Ascending aorta (tissue), 2 donors: Measurements from ENCODE around the gene ERBB3. TPM values are rescaled to one million over a fixed set of nuclear protein-coding genes. Genes with fewer than 3 reads are reported as not detected.
A peak's percentile ranks its signal among the peaks of the same experiment; 100 is the strongest.

Source experiments
- DNase-seq, 2 donors: peaks; one replicate each; pipeline ENCODE4 v3.0.0-alpha.2; 2019; ENCODE audit warnings: low spot score in 2 of 2
- H3K27ac ChIP-seq, 2 donors: fragments of 200-600 bp; sonication (generic); one replicate each; pipeline ENCODE4 v1.5.1; 2016 to 2017; ENCODE audit warnings: mild to moderate bottlenecking in 1 of 2
- H3K27me3 ChIP-seq: fragments of 200-600 bp; sonication (generic); one replicate; pipeline ENCODE4 v1.5.1; 2017
- H3K36me3 ChIP-seq, 2 donors: fragments of 200-600 bp; sonication (generic); one replicate each; pipeline ENCODE4 v1.5.1; 2016
- H3K4me1 ChIP-seq, 2 donors: fragments of 200-600 bp; sonication (generic); one replicate each; pipeline ENCODE4 v1.5.1; 2016 to 2017; ENCODE audit warnings: mild to moderate bottlenecking in 1 of 2
- H3K4me3 ChIP-seq, 2 donors: fragments of 200-600 bp; sonication (generic); one replicate each; pipeline ENCODE4 v1.5.1; 2016 to 2017; ENCODE audit warnings: mild to moderate bottlenecking in 1 of 2
- H3K9me3 ChIP-seq, 2 donors: fragments of 200-600 bp; sonication (generic); one replicate each; pipeline ENCODE4 v1.5.1; 2016
- CTCF ChIP-seq, 3 experiments: fragments of 200-600 bp in 2 of 3; fragments of 450-650 bp in 1 of 3; sonication (generic) in 2 of 3; IDR thresholded peaks; one replicate each; pipeline ENCODE4 v1.5.1; 2016 to 2019; ENCODE audit warnings: antibody characterized with exemption in 3 of 3, mild to moderate bottlenecking in 1 of 3, moderate library complexity in 1 of 3
- intact Hi-C: fragments of 100-400 bp; cut with DNase I; formaldehyde crosslinking; loops from one replicate; pipeline ENCODE4 v1.15.1; 2023
- total RNA-seq: library from RNA; depleted of rRNA; stranded (reverse); fragments of >200 nt; gene quantifications from one replicate; pipeline ENCODE4 v1.1.0, GENCODE V29; 2016

The ERBB3 gene
- total RNA-seq, result 3.2 TPM

DNA sequence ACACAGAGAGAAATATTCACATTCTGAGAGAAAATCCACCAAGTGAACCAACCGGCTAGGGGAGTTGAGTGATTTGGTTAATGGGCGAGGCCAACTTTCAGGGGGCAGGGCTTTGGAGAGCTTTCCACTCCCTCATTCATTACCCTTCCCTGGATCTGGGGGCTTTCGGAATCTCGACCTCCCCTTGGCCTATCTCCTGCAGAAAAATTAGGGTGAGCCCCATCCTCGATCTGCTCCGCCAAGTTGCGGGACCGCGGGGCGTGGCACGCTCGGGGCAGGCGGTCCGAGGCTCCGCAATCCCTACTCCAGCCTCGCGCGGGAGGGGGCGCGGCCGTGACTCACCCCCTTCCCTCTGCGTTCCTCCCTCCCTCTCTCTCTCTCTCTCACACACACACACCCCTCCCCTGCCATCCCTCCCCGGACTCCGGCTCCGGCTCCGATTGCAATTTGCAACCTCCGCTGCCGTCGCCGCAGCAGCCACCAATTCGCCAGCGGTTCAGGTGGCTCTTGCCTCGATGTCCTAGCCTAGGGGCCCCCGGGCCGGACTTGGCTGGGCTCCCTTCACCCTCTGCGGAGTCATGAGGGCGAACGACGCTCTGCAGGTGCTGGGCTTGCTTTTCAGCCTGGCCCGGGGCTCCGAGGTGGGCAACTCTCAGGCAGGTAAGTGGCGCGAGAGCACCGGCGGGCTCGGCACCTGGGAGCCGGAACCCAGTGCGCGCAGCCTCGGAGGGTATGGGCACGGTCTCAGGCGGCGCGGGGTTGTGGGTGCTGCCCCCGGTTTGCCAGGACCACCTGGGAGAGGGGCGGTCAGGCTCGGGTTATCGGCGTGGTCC, at the start of gene ERBB3:
ERBB3 (plus strand) TSS at position 443 of the 833 bp plus-strand sequence; CDS start at position 579, 136 bp downstream.
- DNase-seq, result peak; percentile 31 to 91
- Histone ChIP-seq H3K9me3 (no peaks in the 10 kb centered on the region), H3K4me3 (peak within 1 kb of the TSS; percentile 72 to 86), H3K27ac (peak within 1 kb of the TSS; percentile 75 to 81), H3K4me1 (peaks cover 5 to 7% of the 10 kb centered on the region in 2 donors), H3K36me3 (no peaks in the 10 kb centered on the region), H3K27me3 (no peaks in the 10 kb centered on the region)
- intact Hi-C loops, result loop anchor here (1.0 to 5.0 kb wide), 3 partner anchors 24 to 73 kb away; partner anchors contain the start of genes PA2G4, RPL41 and ZC3H10
- peak in 1 of 3 experiments; percentile 17 for TF ChIP-seq CTCF (IDR thresholded peaks at IDR 0.05)

- TF ChIP-seq CTCF (IDR thresholded peaks at IDR 0.05), result no peak
- Histone ChIP-seq H3K9me3 (no peaks in the 10 kb centered on the region), H3K4me1 (no peaks in the 10 kb centered on the region), H3K27ac (no peak overlapping the region), H3K4me3 (no peak overlapping the region), H3K36me3 (peaks cover 48 to 54% of the 10 kb centered on the region in 2 donors), H3K27me3 (no peaks in the 10 kb centered on the region)
- intact Hi-C loops, result no loop called here
- no peak for DNase-seq
Observed at GRCh38 chr12:56031987-56032386, 48.0 kb upstream of the ERBB3 start.

DNA sequence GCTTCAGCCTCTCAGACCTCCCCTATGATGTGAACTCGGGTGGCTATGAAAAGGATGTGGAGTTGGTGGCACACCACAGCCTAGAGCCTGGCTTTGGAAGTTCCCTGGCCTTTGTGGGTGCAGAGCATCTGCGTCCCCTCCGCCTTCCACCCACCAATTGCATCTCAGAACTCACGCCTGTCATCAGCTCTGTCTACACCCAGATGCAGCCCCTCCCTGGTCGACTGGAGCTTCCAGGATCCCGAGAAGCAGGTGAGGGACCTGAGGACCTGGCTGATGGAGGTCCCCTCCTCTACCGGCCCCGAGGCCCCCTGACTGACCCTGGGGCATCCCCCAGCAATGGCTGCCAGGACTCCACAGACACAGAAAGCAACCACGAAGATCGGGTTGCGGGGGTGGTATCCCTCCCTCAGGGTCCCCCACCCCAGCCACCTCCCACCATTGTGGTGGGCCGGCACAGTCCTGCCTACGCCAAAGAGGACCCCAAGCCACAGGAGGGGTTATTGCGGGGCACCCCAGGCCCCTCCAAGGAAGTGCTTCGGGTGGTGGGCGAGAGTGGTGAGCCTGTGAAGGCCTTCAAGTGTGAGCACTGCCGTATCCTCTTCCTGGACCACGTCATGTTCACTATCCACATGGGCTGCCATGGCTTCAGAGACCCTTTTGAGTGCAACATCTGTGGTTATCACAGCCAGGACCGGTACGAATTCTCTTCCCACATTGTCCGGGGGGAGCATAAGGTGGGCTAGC, 45.2 kb upstream of the ERBB3 start:
- no peak for DNase-seq
- TF ChIP-seq CTCF (IDR thresholded peaks at IDR 0.05), result no peak
- Histone ChIP-seq H3K4me1 (no peaks in the 10 kb centered on the region), H3K4me3 (no peak overlapping the region), H3K27me3 (no peaks in the 10 kb centered on the region), H3K36me3 (peaks cover 44% of the 10 kb centered on the region in 2 donors), H3K9me3 (no peaks in the 10 kb centered on the region), H3K27ac (no peak overlapping the region)
- intact Hi-C loops, result no loop called here

DNA sequence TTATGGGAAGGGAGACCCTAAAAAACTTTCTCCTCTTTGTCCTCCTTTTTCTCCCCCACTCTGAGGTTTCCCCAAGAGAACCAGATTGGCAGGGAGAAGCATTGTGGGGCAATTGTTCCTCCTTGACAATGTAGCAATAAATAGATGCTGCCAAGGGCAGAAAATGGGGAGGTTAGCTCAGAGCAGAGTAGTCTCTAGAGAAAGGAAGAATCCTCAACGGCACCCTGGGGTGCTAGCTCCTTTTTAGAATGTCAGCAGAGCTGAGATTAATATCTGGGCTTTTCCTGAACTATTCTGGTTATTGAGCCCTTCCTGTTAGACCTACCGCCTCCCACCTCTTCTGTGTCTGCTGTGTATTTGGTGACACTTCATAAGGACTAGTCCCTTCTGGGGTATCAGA, 42.8 kb upstream of the ERBB3 start:
- Histone ChIP-seq H3K9me3 (no peaks in the 10 kb centered on the region), H3K4me3 (no peak overlapping the region), H3K4me1 (peaks cover 0 to 7% of the 10 kb centered on the region in 2 donors), H3K27ac (no peak overlapping the region), H3K27me3 (no peaks in the 10 kb centered on the region), H3K36me3 (peaks cover 36 to 39% of the 10 kb centered on the region in 2 donors)
- TF ChIP-seq CTCF (IDR thresholded peaks at IDR 0.05), result no peak
- intact Hi-C loops, result no loop called here
- DNase-seq, result no peak

DNA sequence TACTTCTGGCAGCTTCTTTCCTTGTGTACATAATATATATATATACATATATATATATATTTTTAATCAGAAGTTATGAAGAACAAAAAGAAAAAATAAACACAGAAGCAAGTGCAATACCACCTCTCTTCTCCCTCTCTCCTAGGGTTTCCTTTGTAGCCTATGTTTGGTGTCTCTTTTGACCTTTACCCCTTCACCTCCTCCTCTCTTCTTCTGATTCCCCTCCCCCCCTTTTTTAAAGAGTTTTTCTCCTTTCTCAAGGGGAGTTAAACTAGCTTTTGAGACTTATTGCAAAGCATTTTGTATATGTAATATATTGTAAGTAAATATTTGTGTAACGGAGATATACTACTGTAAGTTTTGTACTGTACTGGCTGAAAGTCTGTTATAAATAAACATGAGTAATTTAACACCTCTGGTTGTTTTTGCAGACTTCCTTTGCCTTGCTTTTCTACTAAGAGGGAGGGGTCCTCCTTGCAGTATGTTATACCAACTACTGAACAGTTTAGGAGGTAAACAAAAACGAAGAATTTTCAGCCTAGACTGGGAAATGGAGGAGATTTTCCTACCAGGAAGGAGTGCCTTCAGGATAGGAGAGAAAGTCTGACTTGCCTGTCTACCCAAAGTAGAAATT, 41.8 kb upstream of the ERBB3 start:
- Histone ChIP-seq H3K27ac (no peak overlapping the region), H3K4me1 (peaks cover 5 to 11% of the 10 kb centered on the region in 2 donors), H3K9me3 (no peaks in the 10 kb centered on the region), H3K4me3 (no peak overlapping the region), H3K36me3 (peaks cover 29% of the 10 kb centered on the region in 2 donors), H3K27me3 (no peaks in the 10 kb centered on the region)
- intact Hi-C loops, result no loop called here
- TF ChIP-seq CTCF (IDR thresholded peaks at IDR 0.05), result no peak
- no peak for DNase-seq
